Measurements from ENCODE around the gene DOCK9. TPM values are rescaled to one million over a fixed set of nuclear protein-coding genes. Genes with fewer than 3 reads are reported as not detected.

Gene DOCK9
- total RNA-seq, 4 donors from 2014 or later: 79.1 to 197 (median 107) TPM

DNA sequence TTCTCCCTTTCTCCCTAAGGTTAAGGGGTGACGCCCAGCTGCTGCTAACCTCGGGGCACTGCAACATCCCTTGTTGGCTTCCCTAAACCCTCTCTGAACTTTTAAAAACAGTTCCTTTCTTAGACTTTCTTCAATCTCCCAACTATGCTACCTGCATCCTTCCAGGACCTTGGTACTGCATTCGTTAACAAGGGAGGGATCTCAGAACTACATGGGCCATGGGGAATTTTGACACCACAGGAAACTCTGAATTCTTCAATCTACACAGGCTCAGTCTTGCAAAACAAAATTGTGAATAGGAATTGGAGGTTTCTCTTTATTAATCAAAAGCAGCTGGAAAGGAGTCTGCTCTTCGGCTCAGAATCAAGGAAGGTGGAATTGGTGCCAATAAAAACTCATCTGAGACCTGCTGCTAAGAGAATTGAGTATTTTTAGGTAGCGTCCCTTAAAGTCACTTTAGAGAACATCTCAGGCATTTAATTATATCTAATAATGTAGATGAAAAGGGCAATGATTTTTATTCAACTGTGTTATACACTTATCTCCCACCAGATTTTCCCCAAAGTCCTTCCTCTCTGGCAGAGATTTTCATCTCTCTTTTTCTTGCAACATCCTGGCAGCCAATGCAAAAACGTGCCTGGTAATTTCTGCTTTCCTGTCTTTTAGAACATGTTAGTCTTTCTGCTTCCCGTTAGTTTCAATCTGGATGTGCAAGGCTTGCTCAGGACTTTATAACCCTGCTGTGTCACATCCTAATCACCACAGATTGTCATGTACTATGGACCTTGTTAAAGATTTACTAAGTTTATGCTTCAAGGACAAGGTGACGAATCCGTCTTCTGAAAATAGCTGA, 156.3 kb downstream of the DOCK9 start:
- peak overlapping the region; percentile 23 to 69 for H3K27ac ChIP-seq
- H3K27me3 ChIP-seq: no peaks in the 10 kb centered on the region
- DNase-seq: peak; percentile 42 to 46
- TF ChIP-seq, protein P1, sequence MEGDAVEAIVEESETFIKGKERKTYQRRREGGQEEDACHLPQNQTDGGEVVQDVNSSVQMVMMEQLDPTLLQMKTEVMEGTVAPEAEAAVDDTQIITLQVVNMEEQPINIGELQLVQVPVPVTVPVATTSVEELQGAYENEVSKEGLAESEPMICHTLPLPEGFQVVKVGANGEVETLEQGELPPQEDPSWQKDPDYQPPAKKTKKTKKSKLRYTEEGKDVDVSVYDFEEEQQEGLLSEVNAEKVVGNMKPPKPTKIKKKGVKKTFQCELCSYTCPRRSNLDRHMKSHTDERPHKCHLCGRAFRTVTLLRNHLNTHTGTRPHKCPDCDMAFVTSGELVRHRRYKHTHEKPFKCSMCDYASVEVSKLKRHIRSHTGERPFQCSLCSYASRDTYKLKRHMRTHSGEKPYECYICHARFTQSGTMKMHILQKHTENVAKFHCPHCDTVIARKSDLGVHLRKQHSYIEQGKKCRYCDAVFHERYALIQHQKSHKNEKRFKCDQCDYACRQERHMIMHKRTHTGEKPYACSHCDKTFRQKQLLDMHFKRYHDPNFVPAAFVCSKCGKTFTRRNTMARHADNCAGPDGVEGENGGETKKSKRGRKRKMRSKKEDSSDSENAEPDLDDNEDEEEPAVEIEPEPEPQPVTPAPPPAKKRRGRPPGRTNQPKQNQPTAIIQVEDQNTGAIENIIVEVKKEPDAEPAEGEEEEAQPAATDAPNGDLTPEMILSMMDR (IDR thresholded peaks at IDR 0.05): no peak
- no peak for TF ChIP-seq POLR2A (IDR thresholded peaks at IDR 0.05)
- intact Hi-C loops (cut with DNase I; ENCODE audit: low total_unique reads): no loop called here
- no peaks in the 10 kb centered on the region for H3K36me3 ChIP-seq
- H3K4me3 ChIP-seq: no peak overlapping the region
- no peaks in the 10 kb centered on the region for H3K9me3 ChIP-seq
- H3K4me1 ChIP-seq: no peaks in the 10 kb centered on the region

DNA sequence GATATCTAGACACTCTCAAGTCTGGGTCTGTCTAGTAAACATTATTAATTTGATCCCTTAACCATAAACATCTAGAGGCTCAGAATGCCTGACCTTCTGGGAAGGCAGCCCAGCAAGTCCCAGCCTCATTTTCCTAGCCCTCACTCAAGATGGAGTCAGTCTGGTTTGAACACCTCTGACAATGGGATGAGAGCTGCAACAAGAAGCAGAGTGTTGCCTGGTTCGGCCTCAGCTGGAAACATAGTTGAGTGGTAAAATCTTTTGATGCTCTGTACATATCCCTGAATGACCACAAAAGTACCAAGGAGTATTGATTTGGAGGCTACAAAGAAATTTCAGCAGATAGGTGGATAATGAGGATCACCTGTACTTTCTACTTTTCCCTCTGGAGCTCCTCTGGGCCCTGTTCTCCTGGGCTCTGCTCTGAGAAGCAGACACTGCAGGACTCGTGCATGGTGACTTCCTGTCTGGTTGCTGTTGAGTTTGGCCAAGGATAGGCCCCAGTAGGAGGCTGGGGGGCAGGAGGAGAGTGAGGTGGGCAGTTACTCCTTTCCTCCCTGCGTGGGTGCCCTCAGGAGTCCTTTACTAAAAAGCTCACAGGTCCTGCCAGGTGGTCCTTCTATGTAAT, 157.0 kb downstream of the DOCK9 start:
- H3K27ac ChIP-seq: peak overlapping the region; percentile 23 to 69

DNA sequence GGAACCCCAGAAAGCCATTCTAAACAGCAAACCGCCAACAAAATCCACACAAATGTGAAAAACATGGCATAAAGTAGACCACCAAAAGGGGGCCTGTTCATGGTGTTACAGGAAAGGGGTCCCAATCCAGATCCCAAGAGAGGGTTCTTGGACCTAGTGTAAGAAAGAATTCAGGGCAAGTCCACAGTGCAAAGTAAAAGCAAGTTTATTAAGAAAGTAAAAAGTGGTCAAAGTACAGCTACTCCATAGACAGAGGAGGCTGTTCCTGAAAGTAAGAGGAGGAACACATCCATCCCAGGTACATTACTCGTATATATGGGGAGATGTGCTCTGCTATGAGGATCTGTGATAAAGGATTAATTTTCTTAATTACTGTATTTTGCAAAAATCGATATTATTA, 157.6 kb downstream of the DOCK9 start:
- TF ChIP-seq POLR2A (IDR thresholded peaks at IDR 0.05): no peak
- TF ChIP-seq, protein P1 (IDR thresholded peaks at IDR 0.05): no peak
- Histone ChIP-seq H3K27me3 (no peaks in the 10 kb centered on the region), H3K4me3 (no peak overlapping the region), H3K27ac (no peak overlapping the region), H3K36me3 (no peaks in the 10 kb centered on the region), H3K9me3 (no peaks in the 10 kb centered on the region), H3K4me1 (no peaks in the 10 kb centered on the region)
- intact Hi-C loops (cut with DNase I; ENCODE audit: low total_unique reads): no loop called here
- no peak for DNase-seq

More for the DNA sequence above, 157.0 kb downstream of the DOCK9 start:
- Histone ChIP-seq H3K36me3 (no peaks in the 10 kb centered on the region), H3K4me3 (no peak overlapping the region), H3K9me3 (no peaks in the 10 kb centered on the region), H3K27me3 (no peaks in the 10 kb centered on the region), H3K4me1 (no peaks in the 10 kb centered on the region)
- TF ChIP-seq, protein P1 (IDR thresholded peaks at IDR 0.05): no peak
- no peak for TF ChIP-seq POLR2A (IDR thresholded peaks at IDR 0.05)
- no peak for DNase-seq
- intact Hi-C loops (cut with DNase I; ENCODE audit: low total_unique reads): no loop called here

DNA sequence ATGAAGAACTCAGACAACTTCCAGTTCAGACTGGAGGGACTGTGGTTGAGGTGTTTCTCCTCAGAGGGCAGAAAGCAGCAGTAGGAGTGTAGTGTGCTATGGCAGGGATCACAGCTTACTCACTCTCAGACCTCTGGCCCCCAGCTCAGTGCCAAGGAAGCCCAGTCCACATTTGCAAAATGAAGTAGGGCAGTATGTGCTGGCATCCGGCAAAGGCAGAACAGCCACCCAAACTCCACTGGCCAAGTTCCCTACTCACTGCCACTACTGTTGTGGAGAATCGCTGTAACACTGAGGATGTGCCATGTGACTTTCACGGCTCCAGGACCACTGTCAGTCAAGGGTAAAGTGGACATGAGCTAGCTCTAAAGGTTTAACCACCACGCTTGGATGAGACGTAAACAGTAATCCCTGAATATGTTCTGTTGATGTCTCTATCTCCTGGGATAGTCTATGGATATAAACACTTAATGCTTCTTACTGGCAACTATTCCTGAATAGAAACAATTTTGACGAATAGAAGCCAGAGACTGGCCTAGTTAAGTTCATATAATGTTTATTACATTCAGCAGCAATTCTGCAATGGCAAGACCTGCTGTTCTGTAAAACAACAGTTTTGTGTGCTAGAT, 158.4 kb downstream of the DOCK9 start:
- no peaks in the 10 kb centered on the region for H3K36me3 ChIP-seq

More for the DNA sequence above, 158.4 kb downstream of the DOCK9 start:
- no peaks in the 10 kb centered on the region for H3K4me1 ChIP-seq
- TF ChIP-seq POLR2A (IDR thresholded peaks at IDR 0.05): no peak
- TF ChIP-seq, protein P1 (IDR thresholded peaks at IDR 0.05): no peak
- DNase-seq: no peak
- H3K27me3 ChIP-seq: no peaks in the 10 kb centered on the region
- H3K4me3 ChIP-seq: no peak overlapping the region
- no peaks in the 10 kb centered on the region for H3K9me3 ChIP-seq
- intact Hi-C loops (cut with DNase I; ENCODE audit: low total_unique reads): no loop called here
- H3K27ac ChIP-seq: no peak overlapping the region

Data from uterus (tissue), 4 donors.